Skeletal muscle cell (primary cell): Measurements from ENCODE around the gene SCN1A.
A peak's percentile ranks its signal among the peaks of the same experiment; 100 is the strongest.
"Not testable (repeated sequence)": the region's sequence is repeated elsewhere in the genome, so short reads cannot be mapped to it uniquely, and the experiment has no call there.

Experiments
- DNase-seq: peaks from one replicate; pipeline ENCODE4 v3.0.0-alpha.2; 2010; ENCODE audit warnings: low read depth
- H3K4me3 ChIP-seq: 2 replicates; pipeline ENCODE4 v1.5.1; 2011; ENCODE audit warnings: low read depth, mild to moderate bottlenecking, control low read depth, low read length, moderate library complexity

Gene SCN1A

GRCh38 chr2:166025313-166025712 is 102.5 kb downstream of the SCN1A start:
- no peak for DNase-seq
- H3K4me3 ChIP-seq = no peak overlapping the region

DNA sequence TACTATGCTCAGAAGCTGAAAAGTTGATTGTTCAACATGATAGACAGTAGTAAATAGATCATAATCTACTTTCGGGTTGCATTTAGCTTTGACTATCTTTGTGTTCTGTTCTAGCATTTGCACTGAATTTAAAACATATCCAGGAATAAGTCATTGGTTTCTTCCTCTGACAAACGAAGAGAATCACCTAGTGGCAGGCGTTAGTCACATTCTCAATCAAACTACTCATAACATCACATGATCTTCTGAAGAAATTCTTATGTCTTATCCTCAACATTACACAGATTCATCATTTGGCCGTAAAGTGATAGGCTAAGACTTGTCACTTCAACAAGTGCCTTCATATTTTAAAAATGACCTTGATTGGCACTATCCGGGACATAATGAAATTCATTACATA is 110.6 kb downstream of the SCN1A start:
- DNase-seq = no peak
- H3K4me3 ChIP-seq = no peak overlapping the region

GRCh38 chr2:166013878-166014277 is 113.9 kb downstream of the SCN1A start:
- DNase-seq = no peak
- no peak overlapping the region for H3K4me3 ChIP-seq

DNA sequence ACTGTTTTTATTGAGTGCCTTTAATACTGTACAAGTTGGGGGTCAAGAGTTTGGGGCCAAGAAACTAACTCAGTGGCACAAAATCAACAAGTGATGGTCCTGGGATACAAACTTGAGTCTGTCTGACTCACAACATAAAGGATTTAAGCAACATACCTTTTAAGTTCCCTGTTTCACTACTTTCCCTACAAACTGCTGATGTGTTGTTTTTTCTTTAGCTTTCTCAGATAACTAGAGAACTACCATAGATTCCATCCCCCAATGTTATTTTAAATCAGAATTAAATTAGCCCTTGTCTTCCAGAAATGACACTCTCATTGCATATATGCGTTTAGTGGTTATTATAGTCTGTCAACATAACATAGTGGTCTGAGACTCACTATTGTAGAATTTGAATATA is 116.2 kb downstream of the SCN1A start:
- H3K4me3 ChIP-seq = no peak overlapping the region
- no peak for DNase-seq

GRCh38 chr2:166000401-166000800 is 127.4 kb downstream of the SCN1A start:
- H3K4me3 ChIP-seq = no peak overlapping the region

GRCh38 chr2:165990846-165991245 is 137.0 kb downstream of the SCN1A start:
- DNase-seq = no peak
- H3K4me3 ChIP-seq = no peak overlapping the region

More at GRCh38 chr2:166000401-166000800, 127.4 kb downstream of the SCN1A start:
- DNase-seq = no peak

DNA sequence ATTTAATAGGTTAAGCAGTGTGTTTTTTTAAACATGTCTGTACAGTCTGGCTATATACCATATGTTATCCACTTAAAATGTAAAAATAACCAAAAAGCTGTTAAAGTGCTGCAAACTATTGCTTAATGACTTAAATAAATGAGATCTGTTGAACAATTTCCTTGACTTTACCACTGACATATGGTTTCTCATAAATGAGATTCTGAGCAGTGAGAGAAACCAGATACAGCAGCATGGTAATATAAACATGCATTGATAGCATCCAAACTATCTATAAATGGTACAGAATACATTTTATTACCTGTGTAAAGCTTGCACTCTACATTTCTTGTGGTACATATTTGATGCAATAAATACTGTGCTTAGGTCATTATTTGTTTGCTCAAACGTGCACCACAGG is 138.0 kb downstream of the SCN1A start:
- no peak overlapping the region for H3K4me3 ChIP-seq
- DNase-seq = no peak

- DNase-seq = no peak
Measured at GRCh38 chr2:165985120-165985519, 142.7 kb downstream of the SCN1A start.

DNA sequence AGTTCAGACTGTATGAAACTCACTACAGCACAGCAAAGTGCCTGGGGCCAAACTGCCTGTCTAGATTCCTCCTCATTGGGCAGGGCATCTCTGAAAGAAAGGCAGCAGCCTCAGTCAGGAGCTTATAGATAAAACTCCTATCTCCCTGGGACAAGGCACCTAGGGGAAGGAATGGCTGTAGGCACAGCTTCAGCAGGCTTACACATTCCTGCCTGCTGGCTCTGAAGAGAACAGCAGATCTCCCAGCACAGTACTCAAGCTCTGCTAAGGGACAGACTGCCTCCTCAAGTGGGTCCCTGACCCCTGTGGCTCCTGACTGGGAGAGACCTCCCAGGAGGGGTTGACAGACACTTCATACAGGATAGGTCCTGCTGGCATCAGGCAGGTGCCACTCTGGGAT is 155.7 kb downstream of the SCN1A start:
- H3K4me3 ChIP-seq, DNase-seq: not testable (repeated sequence)

More at GRCh38 chr2:165985120-165985519, 142.7 kb downstream of the SCN1A start:
- no peak overlapping the region for H3K4me3 ChIP-seq

DNA sequence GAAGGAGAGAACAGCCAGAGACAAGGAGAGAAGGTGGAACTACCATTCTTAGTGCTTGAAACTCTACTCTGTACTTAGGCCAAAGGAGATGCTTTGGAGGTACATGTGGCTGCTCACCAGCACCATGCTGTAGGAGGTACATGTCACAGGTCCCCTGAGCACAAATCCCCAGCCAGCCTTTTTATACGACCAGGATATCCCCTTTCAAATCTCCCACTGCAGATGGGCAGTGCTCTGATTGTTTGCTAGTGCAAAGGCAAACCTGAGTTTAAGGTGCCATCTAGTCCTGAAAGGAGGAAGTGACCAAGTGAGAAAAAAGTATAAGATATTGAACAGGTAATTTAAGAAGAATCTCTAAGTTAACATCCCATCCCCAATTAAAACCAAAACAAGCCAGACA is 157.2 kb downstream of the SCN1A start:
- DNase-seq = no peak
- H3K4me3 ChIP-seq = no peak overlapping the region

- no peak for DNase-seq
- H3K4me3 ChIP-seq = no peak overlapping the region
Measured at GRCh38 chr2:165969227-165969626, 158.6 kb downstream of the SCN1A start.

GRCh38 chr2:165967746-165968145 is 160.1 kb downstream of the SCN1A start:
- no peak overlapping the region for H3K4me3 ChIP-seq
- DNase-seq = no peak

GRCh38 chr2:165961818-165962217 is 166.0 kb downstream of the SCN1A start:
- H3K4me3 ChIP-seq = no peak overlapping the region
- no peak for DNase-seq

- DNase-seq = no peak
- H3K4me3 ChIP-seq = no peak overlapping the region
Measured at GRCh38 chr2:165959371-165959770, 168.4 kb downstream of the SCN1A start.

DNA sequence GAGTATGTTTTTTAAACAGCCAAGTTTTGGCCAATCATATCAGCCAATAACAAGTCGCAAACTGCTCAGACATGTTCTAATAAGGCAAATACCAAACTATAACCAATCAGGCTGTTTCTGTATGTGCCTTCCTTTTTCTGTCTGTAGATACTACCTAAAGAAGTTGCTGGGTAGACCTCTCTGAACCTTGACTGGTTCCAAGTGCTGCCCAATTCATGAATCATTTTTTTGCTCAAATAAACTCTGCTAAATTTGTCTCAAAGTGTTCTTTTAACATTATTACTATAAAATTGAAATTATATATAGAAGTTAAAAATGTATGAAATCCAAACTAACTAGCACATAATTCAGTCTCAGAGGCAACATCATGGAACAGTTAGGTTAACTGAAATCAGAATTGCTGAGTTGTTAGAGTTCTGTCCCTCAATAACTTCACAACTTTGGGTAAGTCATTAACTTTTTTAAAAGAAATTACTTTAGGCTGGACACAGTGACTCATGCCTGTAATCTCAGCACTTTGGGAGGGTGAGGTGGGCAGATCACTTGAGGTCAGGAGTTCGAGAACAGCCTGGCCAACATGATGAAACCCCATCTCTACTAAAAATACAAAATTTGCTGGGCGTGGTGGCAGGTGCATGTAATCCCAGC is 169.4 kb downstream of the SCN1A start:
- H3K4me3 ChIP-seq = no peak overlapping the region

DNA sequence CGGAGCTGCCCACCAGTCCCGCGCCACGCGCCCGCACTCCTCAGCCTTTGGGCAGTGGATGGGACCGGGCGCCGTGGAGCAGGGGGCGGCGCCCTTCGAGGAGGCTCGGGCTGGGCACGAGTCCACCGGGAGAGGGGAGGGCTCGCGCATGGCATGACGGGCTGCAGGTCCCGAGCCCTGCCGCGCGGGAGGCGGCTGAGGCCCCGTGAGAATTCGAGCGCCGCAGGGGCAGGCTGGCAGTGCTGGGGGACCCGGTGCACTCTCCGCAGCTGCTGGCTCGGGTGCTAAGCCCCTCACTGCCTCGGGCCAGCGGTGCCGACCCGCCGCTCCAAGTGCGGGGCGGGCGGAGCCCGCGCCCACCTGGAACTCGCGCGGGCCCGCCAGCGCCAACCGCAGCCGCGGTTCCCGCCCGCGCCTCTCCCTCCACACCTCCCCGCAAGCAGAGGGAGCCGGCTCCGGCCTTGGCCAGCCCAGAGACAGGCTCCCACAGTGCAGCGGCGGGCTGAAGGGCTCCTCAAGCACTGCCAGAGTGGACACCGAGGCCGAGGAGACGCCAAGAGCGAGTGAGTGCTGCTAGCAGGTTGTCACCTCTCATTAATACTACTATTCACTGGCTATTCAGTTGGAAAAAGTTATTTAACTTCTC is 170.7 kb downstream of the SCN1A start:
- H3K4me3 ChIP-seq = no peak overlapping the region
- no peak for DNase-seq

More for the DNA sequence above, 169.4 kb downstream of the SCN1A start:
- DNase-seq = no peak

DNA sequence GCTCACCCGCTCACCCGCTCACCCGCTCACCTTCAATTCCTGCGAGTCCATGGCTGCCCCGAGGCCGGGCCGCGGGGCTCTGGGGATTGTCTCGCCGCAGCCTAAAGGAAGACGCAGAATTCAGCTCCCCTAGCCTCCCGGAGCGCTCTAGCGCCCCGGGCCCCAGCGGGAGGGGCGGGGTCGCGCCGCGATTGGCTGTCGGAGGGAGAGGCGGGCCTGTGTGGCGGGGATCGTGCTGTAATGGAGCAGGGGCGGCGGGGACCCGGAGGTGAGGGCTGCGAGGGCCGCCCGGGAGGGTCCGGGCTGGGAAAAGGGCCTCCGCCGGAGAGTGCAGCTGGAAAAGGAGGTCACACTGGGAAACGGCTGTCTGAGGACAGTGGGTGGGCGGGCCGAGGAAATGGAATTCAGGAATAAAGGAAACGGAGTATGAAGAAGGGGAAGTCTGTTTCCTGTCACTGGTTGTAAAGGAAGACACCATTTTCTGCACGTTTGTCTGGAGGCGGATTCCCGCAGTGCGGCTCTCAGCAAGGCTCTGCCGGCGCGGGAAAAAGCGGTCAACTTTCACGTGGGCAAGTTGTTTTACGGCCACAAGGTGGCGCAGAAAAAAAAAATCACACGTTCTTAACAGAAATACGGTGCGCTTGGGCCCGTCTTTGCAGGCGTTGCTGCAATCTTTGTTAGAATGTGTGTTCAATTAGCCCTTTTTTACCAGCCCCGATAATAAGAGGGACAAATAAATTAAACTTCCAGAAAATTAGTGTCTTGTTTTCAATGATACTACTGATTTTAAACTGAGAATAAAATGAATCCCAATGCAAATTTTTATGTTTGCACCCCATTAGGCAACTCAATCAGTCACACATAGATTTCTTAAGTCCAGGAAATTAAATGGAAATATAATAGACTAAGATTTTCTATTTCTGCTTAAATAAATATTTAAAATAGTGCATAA is 173.9 kb downstream of the SCN1A start, which contains the start of gene TTC21B:
Gene TTC21B, minus strand, starts transcription at position 122 of the 952 bp plus-strand sequence. Its CDS starts 71 bp downstream, at position 51.
- H3K4me3 ChIP-seq = peak within 1 kb of the TSS; percentile 71

DNA sequence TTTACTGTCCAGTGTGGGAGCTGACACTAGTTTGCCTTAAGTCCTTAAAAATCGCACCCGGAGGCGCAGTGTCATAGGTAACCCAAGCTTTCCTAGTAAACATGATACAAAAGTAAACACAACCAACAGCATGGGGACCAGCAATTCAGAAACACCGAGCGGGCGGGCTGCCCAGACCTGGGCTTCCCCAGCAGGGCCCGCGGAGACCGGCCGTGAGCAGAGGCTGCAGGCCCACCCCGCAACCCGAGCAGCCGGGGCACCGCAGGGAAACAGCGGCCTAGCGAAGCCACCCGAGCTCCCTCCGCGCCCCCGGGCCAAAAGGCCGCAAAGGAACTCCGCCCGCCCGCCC is 174.5 kb downstream of the SCN1A start:
- no peak for DNase-seq
- H3K4me3 ChIP-seq = peak overlapping the region; percentile 71

More for the DNA sequence above, 173.9 kb downstream of the SCN1A start, which contains the start of gene TTC21B:
- peak; percentile 84 for DNase-seq

- no peak for DNase-seq
Measured at GRCh38 chr2:165952741-165953211, 175.0 kb downstream of the SCN1A start.

DNA sequence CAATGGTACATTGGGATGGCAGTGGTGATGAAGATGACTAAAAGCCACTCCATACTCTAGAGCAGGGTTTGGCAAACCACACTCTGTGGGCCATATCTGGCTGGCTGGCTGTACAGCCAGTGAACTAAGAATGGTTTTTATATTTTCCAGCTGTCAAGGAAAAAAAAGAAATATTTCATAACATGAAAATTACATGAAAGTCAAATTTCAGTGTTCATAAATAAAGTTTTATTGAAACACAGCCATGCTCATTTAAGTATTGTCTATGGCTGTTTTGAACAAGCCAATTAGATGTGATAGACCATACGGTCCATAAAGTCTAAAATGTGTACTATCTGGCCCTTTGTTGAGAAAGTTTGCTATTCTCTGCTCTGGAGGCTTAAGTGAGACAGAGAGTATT is 175.7 kb downstream of the SCN1A start:
- no peak for DNase-seq
- H3K4me3 ChIP-seq = peak overlapping the region; percentile 71

More at GRCh38 chr2:165952741-165953211, 175.0 kb downstream of the SCN1A start:
- H3K4me3 ChIP-seq = peak overlapping the region; percentile 71
